GM10266 (cell line): ENCODE measurements around the gene TOPBP1.
"Not testable (repeated sequence)": the region's sequence is repeated elsewhere in the genome, so short reads cannot be mapped to it uniquely, and the experiment has no call there.

Source experiments
- DNase-seq: peaks from one replicate; pipeline ENCODE4 v3.0.0; 2012; ENCODE audit errors: extremely low spot score
- CTCF ChIP-seq: IDR thresholded peaks from 2 replicates; pipeline ENCODE4 v1.5.1; 2012; ENCODE audit warnings: mild to moderate bottlenecking, low read depth; ENCODE audit not compliant: control insufficient read depth, insufficient read depth; ENCODE audit errors: missing control alignments

Gene TOPBP1

GRCh38 chr3:133691273-133692107, 29.7 kb upstream of the TOPBP1 start:
- TF ChIP-seq CTCF = no peak
- no peak for DNase-seq

GRCh38 chr3:133677993-133678392, 16.3 kb upstream of the TOPBP1 start:
- DNase-seq = not testable (repeated sequence)

- DNase-seq = no peak
- TF ChIP-seq CTCF = no peak
Measured at GRCh38 chr3:133676336-133677118, 14.8 kb upstream of the TOPBP1 start.

- DNase-seq = no peak
- TF ChIP-seq CTCF = no peak
Measured at GRCh38 chr3:133675631-133676335, 14.0 kb upstream of the TOPBP1 start.

GRCh38 chr3:133674290-133674919, 12.7 kb upstream of the TOPBP1 start:
- TF ChIP-seq CTCF = no peak
- no peak for DNase-seq

GRCh38 chr3:133673746-133674145, 12.0 kb upstream of the TOPBP1 start:
- DNase-seq = no peak
- TF ChIP-seq CTCF = no peak

GRCh38 chr3:133672461-133672860, 10.7 kb upstream of the TOPBP1 start:
- no peak for TF ChIP-seq CTCF
- no peak for DNase-seq
